K562 (cell line): ENCODE data around the gene GNG7. TPM values are rescaled to one million over a fixed set of nuclear protein-coding genes. Genes with fewer than 3 reads are reported as not detected.
A peak's percentile ranks its signal among the peaks of the same experiment; 100 is the strongest.

Experiments
- ATAC-seq: fragments of 200-7000 bp; cut with Tn5 transposase; 3 replicates; pipeline ENCODE4 v1.9.1; 2020; ENCODE audit warnings: moderate library complexity
- BruUV-seq: library from RNA; stranded (reverse); fragments of 400-500 nt; replicated peaks from 2 replicates; lab custom pipeline; 2021; lab: Mats Ljungman, UMichigan
- CTCF ChIA-PET: fragments of 300-600 bp; formaldehyde crosslinking; extraction: SDS; loops from one replicate; lab custom pipeline; 2021; ENCODE audit warnings: low intra/inter-chr PET ratio; lab: Yijun Ruan, JAX
- POLR2A ChIA-PET: fragments of 300-600, 350-650 bp; sonication (Branson Sonifier 250); formaldehyde crosslinking; extraction: SDS; loops from one replicate; lab custom pipeline; 2021; ENCODE audit warnings: antibody characterized with exemption, inconsistent platforms; lab: Yijun Ruan, JAX
- DNase-seq, 4 experiments: peaks; one replicate each; pipeline versions ENCODE4 v3.0.0 to v3.0.0-alpha.2; 2011 to 2018; ENCODE audit warnings: low spot score in 3 of 4, mixed read lengths in 3 of 4; ENCODE audit errors: extremely low read depth in 1 of 4
- FAIRE-seq: peaks from 2 replicates; lab custom pipeline; 2011; peaks lifted over from hg19 to GRCh38; lab: Jason Lieb, UNC
- H2AFZ ChIP-seq: 2 replicates; pipeline ENCODE4 v1.6.0; 2011; ENCODE audit warnings: low read depth, low read length, control low read depth, inconsistent platforms
- H3K27ac ChIP-seq: fragments of 200-600 bp; 3 replicates; pipeline ENCODE4 v1.8.0; 2011; ENCODE audit warnings: low read depth, mild to moderate bottlenecking, control low read depth, inconsistent platforms, low read length, moderate library complexity, mixed read lengths; ENCODE audit errors: extremely low read depth
- H3K27me3 ChIP-seq, 2 experiments: fragments of 300-600 bp in 1 of 2; 2 replicates in 1 of 2; 3 replicates in 1 of 2; pipeline versions ENCODE4 v1.6.0 to v1.8.0; 2011; ENCODE audit warnings: inconsistent platforms in 2 of 2, low read length in 2 of 2, mild to moderate bottlenecking in 1 of 2, mixed read lengths in 1 of 2, moderate library complexity in 1 of 2; ENCODE audit not compliant: control insufficient read depth in 2 of 2, insufficient read depth in 2 of 2
- H3K36me3 ChIP-seq: fragments of 300-600 bp; 3 replicates; pipeline ENCODE4 v1.8.0; 2011; ENCODE audit warnings: mild to moderate bottlenecking, low read length, inconsistent platforms; ENCODE audit not compliant: control insufficient read depth, insufficient read depth
- H3K4me1 ChIP-seq, 2 experiments: fragments of 200-600 bp in 1 of 2; replicated peaks in 1 of 2; 2 replicates in 1 of 2; 3 replicates in 1 of 2; pipeline versions ENCODE4 v1.5.1 to v1.8.0; 2011; ENCODE audit warnings: inconsistent platforms in 2 of 2, low read length in 2 of 2, mild to moderate bottlenecking in 1 of 2, mixed read lengths in 1 of 2, moderate library complexity in 1 of 2; ENCODE audit not compliant: control insufficient read depth in 2 of 2, insufficient read depth in 2 of 2
- H3K4me2 ChIP-seq: 2 replicates; pipeline ENCODE4 v1.6.1; 2011; ENCODE audit warnings: low read length, control low read depth, inconsistent platforms, mixed read lengths; ENCODE audit not compliant: insufficient read depth
- H3K4me3 ChIP-seq: fragments of 200-600 bp; sonication (generic), shearing (Covaris generic); 2 replicates; pipeline ENCODE4 v1.5.1; 2016; ENCODE audit warnings: control low read depth, inconsistent platforms
- H3K79me2 ChIP-seq: fragments of 200-600 bp; 3 replicates; pipeline ENCODE4 v1.8.0; 2011; ENCODE audit warnings: low read length, inconsistent platforms; ENCODE audit not compliant: control insufficient read depth, insufficient read depth
- H3K9ac ChIP-seq, 2 experiments: 2 replicates each; pipeline versions ENCODE4 v1.6.0 to v1.6.1; 2011; ENCODE audit warnings: low read depth in 2 of 2, low read length in 2 of 2, control low read depth in 1 of 2, inconsistent platforms in 1 of 2, mild to moderate bottlenecking in 1 of 2, mixed read lengths in 1 of 2; ENCODE audit not compliant: insufficient read depth in 1 of 2
- H3K9me1 ChIP-seq: one replicate; pipeline ENCODE4 v1.6.0; 2011; ENCODE audit warnings: inconsistent platforms, mild to moderate bottlenecking, low read length, moderate library complexity; ENCODE audit not compliant: control insufficient read depth, insufficient read depth
- H3K9me3 ChIP-seq: replicated peaks from 2 replicates; pipeline ENCODE4 v1.5.1; 2011; ENCODE audit warnings: low read depth, low read length, inconsistent platforms; ENCODE audit not compliant: control insufficient read depth, insufficient read depth
- H4K20me1 ChIP-seq: replicated peaks from 2 replicates; pipeline ENCODE4 v1.6.1; 2011; ENCODE audit warnings: low read length, inconsistent platforms, mixed read lengths; ENCODE audit not compliant: control insufficient read depth, insufficient read depth
- ATF7 ChIP-seq: fragments of 450-650 bp; IDR thresholded peaks from 2 replicates; pipeline ENCODE4 v1.7.1; 2014; ENCODE audit warnings: mild to moderate bottlenecking, moderate library complexity
- ETS2 ChIP-seq: IDR thresholded peaks from 2 replicates; pipeline ENCODE4 v1.6.1; 2016; ENCODE audit warnings: borderline replicate concordance, missing genetic modification characterization, mild to moderate bottlenecking, moderate library complexity, missing compliant biosample characterization; ENCODE audit not compliant: poor library complexity, severe bottlenecking
- L3MBTL2 ChIP-seq: fragments of 450-650 bp; IDR thresholded peaks from 2 replicates; pipeline ENCODE4 v1.6.1; 2016; ENCODE audit warnings: mild to moderate bottlenecking, moderate library complexity
- ZKSCAN8 ChIP-seq: fragments of 200-800 bp; sonication (Bioruptor generic); IDR thresholded peaks from 2 replicates; pipeline ENCODE4 v1.6.1; 2016; ENCODE audit warnings: missing genetic modification characterization, missing compliant biosample characterization
- WGBS: fragments of 100-300 bp; shearing (Covaris generic); methylation state at CpG from one replicate; pipeline ENCODE4 v1.1.6; 2016; ENCODE audit warnings: low coverage, mixed read lengths; ENCODE audit not compliant: insufficient coverage; ENCODE audit errors: missing lambda C conversion rate; 5-methylcytosine and 5-hydroxymethylcytosine counted together
- in situ Hi-C: fragments of 300-500 bp; cut with MboI; formaldehyde crosslinking; loops from 4 replicates; pipeline ENCODE4 v1.15.0; 2018; ENCODE audit warnings: inconsistent platforms, mixed read lengths
- intact Hi-C: fragments of 100-400 bp; cut with micrococcal nuclease; formaldehyde crosslinking; loops from 2 replicates; pipeline ENCODE4 v1.14.2; 2022
- polyA plus RNA-seq, 8 experiments: library from polyadenylated mRNA; depleted of rRNA in 4 of 8; stranded (reverse) in 5 of 8; unstranded in 3 of 8; fragments of >200 nt; fragmentation: Nextera tagmentation in 2 of 8; fragmentation: Illumina TruSeq in 1 of 8; extraction: Ambion mirVana in 2 of 8; extraction: Trizol in 1 of 8; gene quantifications; 2 replicates each; pipeline versions ENCODE4 v1.2.1 to v1.2.3, GENCODE V29; 2011 to 2014; ENCODE audit warnings: inconsistent platforms in 1 of 8, missing spikeins in 1 of 8
- total RNA-seq, 7 experiments: library from RNA; depleted of rRNA in 6 of 7; stranded (reverse); fragments of >200 nt in 6 of 7; fragmentation: Illumina TruSeq in 2 of 7; extraction: Trizol in 2 of 7; gene quantifications; 2 replicates each; pipeline versions ENCODE4 v1.2.1 to v1.2.3, GENCODE V29; 2011 to 2021; ENCODE audit warnings: low replicate concordance in 1 of 7
- TF ChIP-seq, protein P1 (sequence below), 2 experiments: fragments of 450-650 bp in 1 of 2; sonication (generic) in 1 of 2; formaldehyde crosslinking in 1 of 2; IDR thresholded peaks; 2 replicates each; pipeline versions ENCODE4 v1.7.1 to v1.9.0; 2016 to 2022; ENCODE audit warnings: inconsistent platforms in 1 of 2, mild to moderate bottlenecking in 1 of 2, missing genetic modification reagents in 1 of 2
- TF ChIP-seq, protein P2 (sequence below), 2 experiments: IDR thresholded peaks; 2 replicates each; pipeline ENCODE4 v1.6.1; 2011; ENCODE audit warnings: borderline replicate concordance in 1 of 2, control low read depth in 1 of 2, low read depth in 1 of 2, low read length in 1 of 2, mild to moderate bottlenecking in 1 of 2, mixed read lengths in 1 of 2, moderate library complexity in 1 of 2; ENCODE audit not compliant: insufficient read depth in 1 of 2, insufficient read length in 1 of 2, poor library complexity in 1 of 2, severe bottlenecking in 1 of 2; ENCODE audit errors: extremely low read depth in 1 of 2
- TF ChIP-seq, protein P3 (sequence below): sonication (generic); formaldehyde crosslinking; IDR thresholded peaks from 2 replicates; pipeline ENCODE4 v1.8.0; 2022; ENCODE audit warnings: mild to moderate bottlenecking, missing genetic modification reagents
- TF ChIP-seq, protein P4 (sequence below): fragments of 450-650 bp; formaldehyde crosslinking; IDR thresholded peaks from 2 replicates; pipeline ENCODE4 v1.4.0; 2022; ENCODE audit warnings: missing genetic modification characterization

GNG7 gene
- total and polyA plus RNA-seq, 9 of the 15 experiments (the other 6 are each of a cell fraction or from before 2014, with no cell fraction given), result 0.01 to 0.20 (median 0.06) TPM; not detected in 1

DNA sequence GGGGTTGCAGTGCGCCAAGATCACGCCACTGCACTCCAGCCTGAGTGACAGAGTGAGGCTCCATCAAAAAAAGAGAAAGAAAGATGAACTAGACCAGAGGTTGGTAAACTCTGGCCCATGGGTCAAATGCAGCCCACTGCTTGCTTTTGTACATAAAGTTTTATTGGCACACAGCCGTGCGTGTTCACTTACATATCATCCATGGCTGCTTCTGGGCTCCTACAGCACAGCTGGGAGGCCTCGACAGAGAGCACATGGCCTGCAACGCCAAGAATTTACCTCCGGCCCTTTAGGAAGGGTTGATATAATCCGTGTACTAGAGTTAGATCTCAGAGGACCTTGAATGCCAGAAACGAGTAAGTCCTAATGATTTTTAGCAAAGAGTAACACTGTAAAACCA is 46.0 kb downstream of the GNG7 start:
- in situ Hi-C loops, result no loop called here
- Histone ChIP-seq H3K9ac (no peak overlapping the region), H3K27me3 (peaks cover 14 to 34% of the 10 kb centered on the region in 2 experiments), H3K79me2 (no peaks in the 10 kb centered on the region), H3K4me3 (no peak overlapping the region), H3K27ac (no peak overlapping the region), H3K4me2 (no peak overlapping the region), H2AFZ (no peak overlapping the region), H3K9me3 (no peaks in the 10 kb centered on the region; the same call in 1 of the 2 replicates), H4K20me1 (no peaks in the 10 kb centered on the region), H3K9me1 (no peaks in the 10 kb centered on the region), H3K4me1 (peaks cover 0 to 9% of the 10 kb centered on the region in 2 experiments; a peak in 2 of 5 replicates), H3K36me3 (no peaks in the 10 kb centered on the region)
- ChIA-PET CTCF (no interaction called here), POLR2A (no interaction called here)
- no peak for FAIRE-seq
- intact Hi-C loops, result no loop called here
- ATAC-seq, result no peak
- WGBS, result 23% methylated on average over 9 of the region's 9 CpGs
- no peak for DNase-seq
- no TSS peak for BruUV-seq
- TF ChIP-seq ZKSCAN8, result no peak
- TF ChIP-seq, protein P1, sequence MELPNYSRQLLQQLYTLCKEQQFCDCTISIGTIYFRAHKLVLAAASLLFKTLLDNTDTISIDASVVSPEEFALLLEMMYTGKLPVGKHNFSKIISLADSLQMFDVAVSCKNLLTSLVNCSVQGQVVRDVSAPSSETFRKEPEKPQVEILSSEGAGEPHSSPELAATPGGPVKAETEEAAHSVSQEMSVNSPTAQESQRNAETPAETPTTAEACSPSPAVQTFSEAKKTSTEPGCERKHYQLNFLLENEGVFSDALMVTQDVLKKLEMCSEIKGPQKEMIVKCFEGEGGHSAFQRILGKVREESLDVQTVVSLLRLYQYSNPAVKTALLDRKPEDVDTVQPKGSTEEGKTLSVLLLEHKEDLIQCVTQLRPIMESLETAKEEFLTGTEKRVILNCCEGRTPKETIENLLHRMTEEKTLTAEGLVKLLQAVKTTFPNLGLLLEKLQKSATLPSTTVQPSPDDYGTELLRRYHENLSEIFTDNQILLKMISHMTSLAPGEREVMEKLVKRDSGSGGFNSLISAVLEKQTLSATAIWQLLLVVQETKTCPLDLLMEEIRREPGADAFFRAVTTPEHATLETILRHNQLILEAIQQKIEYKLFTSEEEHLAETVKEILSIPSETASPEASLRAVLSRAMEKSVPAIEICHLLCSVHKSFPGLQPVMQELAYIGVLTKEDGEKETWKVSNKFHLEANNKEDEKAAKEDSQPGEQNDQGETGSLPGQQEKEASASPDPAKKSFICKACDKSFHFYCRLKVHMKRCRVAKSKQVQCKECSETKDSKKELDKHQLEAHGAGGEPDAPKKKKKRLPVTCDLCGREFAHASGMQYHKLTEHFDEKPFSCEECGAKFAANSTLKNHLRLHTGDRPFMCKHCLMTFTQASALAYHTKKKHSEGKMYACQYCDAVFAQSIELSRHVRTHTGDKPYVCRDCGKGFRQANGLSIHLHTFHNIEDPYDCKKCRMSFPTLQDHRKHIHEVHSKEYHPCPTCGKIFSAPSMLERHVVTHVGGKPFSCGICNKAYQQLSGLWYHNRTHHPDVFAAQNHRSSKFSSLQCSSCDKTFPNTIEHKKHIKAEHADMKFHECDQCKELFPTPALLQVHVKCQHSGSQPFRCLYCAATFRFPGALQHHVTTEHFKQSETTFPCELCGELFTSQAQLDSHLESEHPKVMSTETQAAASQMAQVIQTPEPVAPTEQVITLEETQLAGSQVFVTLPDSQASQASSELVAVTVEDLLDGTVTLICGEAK (IDR thresholded peaks at IDR 0.05), result peak; percentile 92
- TF ChIP-seq, protein P1 (CRISPR knock-in tag; IDR thresholded peaks at IDR 0.05), result peak; percentile 89
- TF ChIP-seq, protein P2, sequence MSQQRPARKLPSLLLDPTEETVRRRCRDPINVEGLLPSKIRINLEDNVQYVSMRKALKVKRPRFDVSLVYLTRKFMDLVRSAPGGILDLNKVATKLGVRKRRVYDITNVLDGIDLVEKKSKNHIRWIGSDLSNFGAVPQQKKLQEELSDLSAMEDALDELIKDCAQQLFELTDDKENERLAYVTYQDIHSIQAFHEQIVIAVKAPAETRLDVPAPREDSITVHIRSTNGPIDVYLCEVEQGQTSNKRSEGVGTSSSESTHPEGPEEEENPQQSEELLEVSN (IDR thresholded peaks at IDR 0.05; ENCODE audit: borderline replicate concordance in 1 of 2, extremely low read depth in 1 of 2, insufficient read depth in 1 of 2, insufficient read length in 1 of 2, low read depth in 1 of 2, low read length in 1 of 2, poor library complexity in 1 of 2, severe bottlenecking in 1 of 2), result peak in 1 of 2 experiments; percentile 50
- TF ChIP-seq, protein P3, sequence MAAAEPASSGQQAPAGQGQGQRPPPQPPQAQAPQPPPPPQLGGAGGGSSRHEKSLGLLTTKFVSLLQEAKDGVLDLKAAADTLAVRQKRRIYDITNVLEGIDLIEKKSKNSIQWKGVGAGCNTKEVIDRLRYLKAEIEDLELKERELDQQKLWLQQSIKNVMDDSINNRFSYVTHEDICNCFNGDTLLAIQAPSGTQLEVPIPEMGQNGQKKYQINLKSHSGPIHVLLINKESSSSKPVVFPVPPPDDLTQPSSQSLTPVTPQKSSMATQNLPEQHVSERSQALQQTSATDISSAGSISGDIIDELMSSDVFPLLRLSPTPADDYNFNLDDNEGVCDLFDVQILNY, result no peak
- no peak for TF ChIP-seq ATF7
- no peak for TF ChIP-seq ETS2 (tag)
- TF ChIP-seq, protein P4, sequence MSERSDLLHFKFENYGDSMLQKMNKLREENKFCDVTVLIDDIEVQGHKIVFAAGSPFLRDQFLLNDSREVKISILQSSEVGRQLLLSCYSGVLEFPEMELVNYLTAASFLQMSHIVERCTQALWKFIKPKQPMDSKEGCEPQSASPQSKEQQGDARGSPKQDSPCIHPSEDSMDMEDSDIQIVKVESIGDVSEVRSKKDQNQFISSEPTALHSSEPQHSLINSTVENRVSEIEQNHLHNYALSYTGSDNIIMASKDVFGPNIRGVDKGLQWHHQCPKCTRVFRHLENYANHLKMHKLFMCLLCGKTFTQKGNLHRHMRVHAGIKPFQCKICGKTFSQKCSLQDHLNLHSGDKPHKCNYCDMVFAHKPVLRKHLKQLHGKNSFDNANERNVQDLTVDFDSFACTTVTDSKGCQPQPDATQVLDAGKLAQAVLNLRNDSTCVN (CRISPR knock-in tag), result no peak
- peak; percentile 60 for TF ChIP-seq L3MBTL2
